HCT116 (cell line): ENCODE results near the gene YTHDC2. TPM values are rescaled to one million over a fixed set of nuclear protein-coding genes. Genes with fewer than 3 reads are reported as not detected.

ENCODE experiments used
- ATAC-seq: fragments of 200-7000 bp; cut with Tn5 transposase; 2 replicates; pipeline ENCODE4 v1.9.1; 2020; ENCODE audit warnings: mild to moderate bottlenecking, moderate library complexity
- BruUV-seq: library from RNA; stranded (reverse); fragments of 400-500 nt; replicated peaks from 2 replicates; lab custom pipeline; 2021; lab: Mats Ljungman, UMichigan
- CTCF ChIA-PET: fragments of 300-600 bp; sonication (Branson Sonifier 250); formaldehyde crosslinking; loops from one replicate; lab custom pipeline; 2021; ENCODE audit warnings: antibody characterized with exemption; lab: Charles Lee
- POLR2A ChIA-PET: fragments of 300-600, 350-600 bp; sonication (Branson Sonifier 250); formaldehyde crosslinking; loops from one replicate; lab custom pipeline; 2021; ENCODE audit warnings: antibody characterized with exemption; lab: Charles Lee
- RAD21 ChIA-PET, 2 experiments: fragments of 300-600 bp; sonication (Branson Sonifier 250); formaldehyde crosslinking; loops; one replicate each; lab custom pipeline; 2023; ENCODE audit warnings: low total read pairs in 2 of 2; ENCODE audit not compliant: uncharacterized antibody in 2 of 2, unreplicated experiment in 2 of 2, low non-redundant PET in 1 of 2; lab: Charles Lee
- DNase-seq: peaks from one replicate; pipeline ENCODE4 v3.0.0-alpha.2; 2010; ENCODE audit warnings: low read depth, low spot score
- H2AFZ ChIP-seq: fragments of 200-600 bp; shearing (Covaris generic), sonication (generic); 2 replicates; pipeline ENCODE4 v1.6.1; 2017; ENCODE audit warnings: low read depth, mixed run types, mixed read lengths, antibody characterized with exemption, low read length; ENCODE audit not compliant: poor library complexity, severe bottlenecking
- H3K27ac ChIP-seq: 2 replicates; pipeline ENCODE4 v1.5.1; 2012; ENCODE audit warnings: low read depth, low read length
- H3K27me3 ChIP-seq: fragments of 200-600 bp; sonication (generic); 2 replicates; pipeline ENCODE4 v1.6.1; 2016; ENCODE audit warnings: mixed run types, low read length, mixed read lengths; ENCODE audit not compliant: insufficient read depth
- H3K36me3 ChIP-seq, 2 experiments: fragments of 200-500 bp in 1 of 2; fragments of 200-600 bp in 1 of 2; sonication (Bioruptor generic) in 1 of 2; sonication (generic) in 1 of 2; 2 replicates each; pipeline versions ENCODE4 v1.5.1 to v1.6.1; 2014 to 2016; ENCODE audit warnings: low read length in 2 of 2, inconsistent platforms in 1 of 2, mixed read lengths in 1 of 2, mixed run types in 1 of 2; ENCODE audit not compliant: insufficient read depth in 2 of 2, control insufficient read depth in 1 of 2
- H3K4me1 ChIP-seq, 2 experiments: fragments of 200-600 bp in 1 of 2; sonication (generic) in 1 of 2; 2 replicates each; pipeline versions ENCODE4 v1.5.1 to v1.6.1; 2012 to 2017; ENCODE audit warnings: low read length in 2 of 2, inconsistent platforms in 1 of 2, mild to moderate bottlenecking in 1 of 2, mixed read lengths in 1 of 2, mixed run types in 1 of 2, moderate library complexity in 1 of 2; ENCODE audit not compliant: insufficient read depth in 2 of 2, control insufficient read depth in 1 of 2
- H3K4me2 ChIP-seq: fragments of 200-600 bp; sonication (generic); 2 replicates; pipeline ENCODE4 v1.6.1; 2017; ENCODE audit warnings: mixed run types, low read length, mixed read lengths
- H3K4me3 ChIP-seq, 2 experiments: fragments of 200-600 bp in 1 of 2; sonication (generic) in 1 of 2; replicated peaks in 1 of 2; 2 replicates each; pipeline ENCODE4 v1.5.1; 2011 to 2016; ENCODE audit warnings: low read length in 2 of 2, control low read depth in 1 of 2, low read depth in 1 of 2, mild to moderate bottlenecking in 1 of 2, mixed read lengths in 1 of 2, mixed run types in 1 of 2
- H3K79me2 ChIP-seq: fragments of 200-600 bp; sonication (generic); 2 replicates; pipeline ENCODE4 v1.6.1; 2017; ENCODE audit warnings: mild to moderate bottlenecking, mixed run types, low read length, moderate library complexity, mixed read lengths; ENCODE audit not compliant: insufficient read depth
- H3K9ac ChIP-seq: fragments of 200-600 bp; sonication (generic); 2 replicates; pipeline ENCODE4 v1.6.1; 2016; ENCODE audit warnings: low read length, mixed read lengths
- H3K9me2 ChIP-seq: fragments of 200-600 bp; sonication (generic), shearing (Covaris generic); 2 replicates; pipeline ENCODE4 v1.6.1; 2017; ENCODE audit warnings: mixed run types, mild to moderate bottlenecking, moderate library complexity; ENCODE audit not compliant: insufficient read depth
- H3K9me3 ChIP-seq, 2 experiments: fragments of 200-500 bp in 1 of 2; fragments of 200-600 bp in 1 of 2; sonication (Bioruptor generic) in 1 of 2; sonication (generic) in 1 of 2; 2 replicates each; pipeline ENCODE4 v1.6.1; 2014 to 2017; ENCODE audit warnings: low read length in 2 of 2, mixed read lengths in 2 of 2, inconsistent platforms in 1 of 2, low read depth in 1 of 2, mild to moderate bottlenecking in 1 of 2, mixed run types in 1 of 2, moderate library complexity in 1 of 2; ENCODE audit not compliant: control insufficient read depth in 1 of 2, insufficient read depth in 1 of 2
- H4K20me1 ChIP-seq: fragments of 200-600 bp; sonication (generic), shearing (Covaris generic); 2 replicates; pipeline ENCODE4 v1.6.1; 2017; ENCODE audit warnings: mixed run types, mild to moderate bottlenecking, moderate library complexity; ENCODE audit not compliant: insufficient read depth
- CBX3 ChIP-seq: IDR thresholded peaks from 2 replicates; pipeline ENCODE4 v1.6.1; 2012; ENCODE audit warnings: low read depth
- ELF1 ChIP-seq: IDR thresholded peaks from 2 replicates; pipeline ENCODE4 v1.6.1; 2012; ENCODE audit warnings: low read depth, borderline replicate concordance
- JUND ChIP-seq: IDR thresholded peaks from 2 replicates; pipeline ENCODE4 v1.6.1; 2012
- POLR2A ChIP-seq: IDR thresholded peaks from 2 replicates; pipeline ENCODE4 v1.7.0; 2011; ENCODE audit warnings: borderline replicate concordance; ENCODE audit not compliant: insufficient read depth, insufficient read length; ENCODE audit errors: extremely low read depth
- POLR2AphosphoS5 ChIP-seq: IDR thresholded peaks from 2 replicates; pipeline ENCODE4 v1.6.1; 2011; ENCODE audit warnings: mild to moderate bottlenecking, low read depth, low read length, moderate library complexity
- RAD21 ChIP-seq: IDR thresholded peaks from 2 replicates; pipeline ENCODE4 v1.6.1; 2012; ENCODE audit warnings: low read depth, mild to moderate bottlenecking
- SIN3A ChIP-seq: IDR thresholded peaks from 2 replicates; pipeline ENCODE4 v1.6.1; 2012; ENCODE audit warnings: low read depth
- SP1 ChIP-seq: IDR thresholded peaks from 2 replicates; pipeline ENCODE4 v1.6.1; 2012; ENCODE audit warnings: low read depth
- TCF7L2 ChIP-seq: IDR thresholded peaks from 2 replicates; pipeline ENCODE4 v1.7.0; 2011; ENCODE audit warnings: borderline replicate concordance, inconsistent platforms; ENCODE audit not compliant: insufficient read depth, insufficient read length; ENCODE audit errors: extremely low read depth
- YY1 ChIP-seq: IDR thresholded peaks from 2 replicates; pipeline ENCODE4 v1.6.1; 2011; ENCODE audit warnings: low read length, low read depth, moderate library complexity, mild to moderate bottlenecking; ENCODE audit not compliant: insufficient replicate concordance; ENCODE audit errors: extremely low read depth
- ZFX ChIP-seq: fragments of 450-650 bp; IDR thresholded peaks from 2 replicates; pipeline ENCODE4 v1.6.1; 2017
- ZNF274 ChIP-seq: fragments of 200-500 bp; sonication (Bioruptor generic); IDR thresholded peaks from 2 replicates; pipeline ENCODE4 v1.6.1; 2014; ENCODE audit warnings: mild to moderate bottlenecking, low read depth, low read length, inconsistent platforms
- intact Hi-C: fragments of 100-400 bp; cut with micrococcal nuclease; formaldehyde crosslinking; loops from 2 replicates; pipeline ENCODE4 v1.10.0; 2022
- total RNA-seq: library from RNA; stranded (reverse); gene quantifications from one replicate; pipeline ENCODE4 v1.2.1, GENCODE V29; 2021; ENCODE audit not compliant: unreplicated experiment
- TF ChIP-seq, protein P1 (sequence below): IDR thresholded peaks from 2 replicates; pipeline ENCODE4 v1.6.1; 2012; ENCODE audit warnings: low read depth
- TF ChIP-seq, protein P2 (sequence below): IDR thresholded peaks from 2 replicates; pipeline ENCODE4 v1.6.1; 2012
- TF ChIP-seq, protein P3 (sequence below), 3 experiments: fragments of 200-600 bp in 1 of 3; sonication (generic) in 1 of 3; IDR thresholded peaks in 2 of 3; conservative IDR thresholded peaks in 1 of 3; 2 replicates each; pipeline ENCODE4 v1.5.1; 2012 to 2017; ENCODE audit warnings: low read depth in 2 of 3, low read length in 2 of 3, antibody characterized with exemption in 1 of 3, borderline replicate concordance in 1 of 3, control low read depth in 1 of 3, mild to moderate bottlenecking in 1 of 3, mixed read lengths in 1 of 3, mixed run types in 1 of 3, moderate library complexity in 1 of 3; ENCODE audit not compliant: insufficient read depth in 1 of 3
- TF ChIP-seq, protein P4 (sequence below): IDR thresholded peaks from 2 replicates; pipeline ENCODE4 v1.6.1; 2012

YTHDC2 gene
- total RNA-seq, 1 experiment from 2014 or later, result 22.2 TPM

DNA sequence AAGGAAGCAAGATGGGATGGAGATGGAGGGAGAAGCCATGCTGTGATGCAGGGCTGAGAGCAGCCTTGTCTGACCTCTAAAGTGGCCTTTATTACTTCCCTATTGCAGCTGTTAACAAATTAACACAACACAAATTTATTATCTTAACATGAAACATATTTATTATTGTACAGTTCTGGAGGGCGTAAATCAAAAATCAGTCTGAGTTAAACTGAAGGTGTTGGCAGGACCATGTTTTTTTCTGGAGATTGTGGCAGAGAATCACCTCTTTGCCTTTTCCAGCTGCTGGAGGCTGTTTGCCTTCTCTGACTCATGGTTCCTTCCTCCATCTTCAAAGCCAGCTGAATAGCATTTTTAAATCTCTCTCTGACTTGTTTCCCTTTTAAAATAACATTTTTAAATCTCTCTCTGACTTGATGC lies 18.1 kb upstream of the YTHDC2 start (continued):
- TF ChIP-seq SP1 (no peak), ELF1 (no peak), ZNF274 (no peak), POLR2AphosphoS5 (no peak), POLR2A (no peak), JUND (no peak), RAD21 (no peak), CBX3 (no peak)
- TF ChIP-seq, protein P1, sequence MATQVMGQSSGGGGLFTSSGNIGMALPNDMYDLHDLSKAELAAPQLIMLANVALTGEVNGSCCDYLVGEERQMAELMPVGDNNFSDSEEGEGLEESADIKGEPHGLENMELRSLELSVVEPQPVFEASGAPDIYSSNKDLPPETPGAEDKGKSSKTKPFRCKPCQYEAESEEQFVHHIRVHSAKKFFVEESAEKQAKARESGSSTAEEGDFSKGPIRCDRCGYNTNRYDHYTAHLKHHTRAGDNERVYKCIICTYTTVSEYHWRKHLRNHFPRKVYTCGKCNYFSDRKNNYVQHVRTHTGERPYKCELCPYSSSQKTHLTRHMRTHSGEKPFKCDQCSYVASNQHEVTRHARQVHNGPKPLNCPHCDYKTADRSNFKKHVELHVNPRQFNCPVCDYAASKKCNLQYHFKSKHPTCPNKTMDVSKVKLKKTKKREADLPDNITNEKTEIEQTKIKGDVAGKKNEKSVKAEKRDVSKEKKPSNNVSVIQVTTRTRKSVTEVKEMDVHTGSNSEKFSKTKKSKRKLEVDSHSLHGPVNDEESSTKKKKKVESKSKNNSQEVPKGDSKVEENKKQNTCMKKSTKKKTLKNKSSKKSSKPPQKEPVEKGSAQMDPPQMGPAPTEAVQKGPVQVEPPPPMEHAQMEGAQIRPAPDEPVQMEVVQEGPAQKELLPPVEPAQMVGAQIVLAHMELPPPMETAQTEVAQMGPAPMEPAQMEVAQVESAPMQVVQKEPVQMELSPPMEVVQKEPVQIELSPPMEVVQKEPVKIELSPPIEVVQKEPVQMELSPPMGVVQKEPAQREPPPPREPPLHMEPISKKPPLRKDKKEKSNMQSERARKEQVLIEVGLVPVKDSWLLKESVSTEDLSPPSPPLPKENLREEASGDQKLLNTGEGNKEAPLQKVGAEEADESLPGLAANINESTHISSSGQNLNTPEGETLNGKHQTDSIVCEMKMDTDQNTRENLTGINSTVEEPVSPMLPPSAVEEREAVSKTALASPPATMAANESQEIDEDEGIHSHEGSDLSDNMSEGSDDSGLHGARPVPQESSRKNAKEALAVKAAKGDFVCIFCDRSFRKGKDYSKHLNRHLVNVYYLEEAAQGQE, result no peak

DNA sequence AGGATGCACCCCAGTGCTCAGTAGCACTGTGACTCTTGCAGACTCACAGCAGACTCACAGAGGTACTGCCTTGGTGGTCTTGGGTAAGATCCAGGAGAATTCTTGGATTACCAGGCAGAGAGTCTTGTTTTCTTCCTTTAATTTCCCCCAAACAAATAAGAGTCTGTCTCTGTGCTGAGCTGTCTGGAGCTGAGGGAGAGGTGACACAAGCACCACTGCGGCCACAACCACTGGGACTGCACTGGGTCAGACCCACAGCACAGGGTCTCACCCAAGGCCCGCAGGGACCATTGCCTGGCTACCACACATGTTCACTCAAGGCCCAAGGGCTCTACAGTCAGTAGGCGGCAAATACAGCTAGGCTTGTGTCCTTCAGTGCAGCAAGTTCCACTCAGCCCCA lies 11.4 kb upstream of the YTHDC2 start:
- POLR2A ChIA-PET, result no interaction called here
- CTCF ChIA-PET, result no interaction called here
- no TSS peak for BruUV-seq
- Histone ChIP-seq H3K4me1 (no peaks in the 10 kb centered on the region), H3K9ac (no peak overlapping the region), H3K27ac (no peak overlapping the region), H2AFZ (no peak overlapping the region), H4K20me1 (no peaks in the 10 kb centered on the region), H3K79me2 (no peaks in the 10 kb centered on the region), H3K4me3 (no peak overlapping the region), H3K9me3 (no peaks in the 10 kb centered on the region), H3K9me2 (no peaks in the 10 kb centered on the region), H3K4me2 (no peak overlapping the region), H3K27me3 (no peaks in the 10 kb centered on the region), H3K36me3 (no peaks in the 10 kb centered on the region)
- ATAC-seq (no peak), DNase-seq (no peak)
- intact Hi-C loops, result no loop called here
- RAD21 ChIA-PET, result no interaction called here
- TF ChIP-seq, protein P2, sequence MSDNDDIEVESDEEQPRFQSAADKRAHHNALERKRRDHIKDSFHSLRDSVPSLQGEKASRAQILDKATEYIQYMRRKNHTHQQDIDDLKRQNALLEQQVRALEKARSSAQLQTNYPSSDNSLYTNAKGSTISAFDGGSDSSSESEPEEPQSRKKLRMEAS, result no peak
- TF ChIP-seq ZNF274 (no peak), JUND (no peak), SIN3A (no peak), SP1 (no peak), CBX3 (no peak), YY1 (no peak), TCF7L2 (no peak), ZFX (no peak)
- TF ChIP-seq, protein P3, sequence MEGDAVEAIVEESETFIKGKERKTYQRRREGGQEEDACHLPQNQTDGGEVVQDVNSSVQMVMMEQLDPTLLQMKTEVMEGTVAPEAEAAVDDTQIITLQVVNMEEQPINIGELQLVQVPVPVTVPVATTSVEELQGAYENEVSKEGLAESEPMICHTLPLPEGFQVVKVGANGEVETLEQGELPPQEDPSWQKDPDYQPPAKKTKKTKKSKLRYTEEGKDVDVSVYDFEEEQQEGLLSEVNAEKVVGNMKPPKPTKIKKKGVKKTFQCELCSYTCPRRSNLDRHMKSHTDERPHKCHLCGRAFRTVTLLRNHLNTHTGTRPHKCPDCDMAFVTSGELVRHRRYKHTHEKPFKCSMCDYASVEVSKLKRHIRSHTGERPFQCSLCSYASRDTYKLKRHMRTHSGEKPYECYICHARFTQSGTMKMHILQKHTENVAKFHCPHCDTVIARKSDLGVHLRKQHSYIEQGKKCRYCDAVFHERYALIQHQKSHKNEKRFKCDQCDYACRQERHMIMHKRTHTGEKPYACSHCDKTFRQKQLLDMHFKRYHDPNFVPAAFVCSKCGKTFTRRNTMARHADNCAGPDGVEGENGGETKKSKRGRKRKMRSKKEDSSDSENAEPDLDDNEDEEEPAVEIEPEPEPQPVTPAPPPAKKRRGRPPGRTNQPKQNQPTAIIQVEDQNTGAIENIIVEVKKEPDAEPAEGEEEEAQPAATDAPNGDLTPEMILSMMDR (IDR thresholded peaks at IDR 0.05 in 2 of 3, conservative IDR thresholded peaks at IDR 0.05 in 1 of 3; ENCODE audit: borderline replicate concordance in 1 of 3, insufficient read depth in 1 of 3, low read depth in 2 of 3, low read length in 2 of 3), result no peak
- TF ChIP-seq, protein P4, sequence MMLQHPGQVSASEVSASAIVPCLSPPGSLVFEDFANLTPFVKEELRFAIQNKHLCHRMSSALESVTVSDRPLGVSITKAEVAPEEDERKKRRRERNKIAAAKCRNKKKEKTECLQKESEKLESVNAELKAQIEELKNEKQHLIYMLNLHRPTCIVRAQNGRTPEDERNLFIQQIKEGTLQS, result no peak
- TF ChIP-seq, protein P1, result no peak
